ENCODE results near the gene FAM3D. TPM values are rescaled to one million over a fixed set of nuclear protein-coding genes. Genes with fewer than 3 reads are reported as not detected.

The FAM3D gene
- total RNA-seq (2022; extraction: Qiagen RNA extraction; ENCODE audit: low read depth) = not detected in 5 replicates

GRCh38 chr3:58666683-58667082 is at the start of gene FAM3D:
TSS of gene FAM3D (minus strand) at chr3:58666774. CDS start at chr3:58655563, 11,211 bp downstream.

Other genes starting within 250 kb of the FAM3D start
- 56.2 to 68.2 TPM (median 63.3 TPM) in 5 replicates for gene PDHB, start 232.9 kb downstream of the FAM3D start, total RNA-seq (2022; extraction: Qiagen RNA extraction; ENCODE audit: low read depth)
- gene KCTD6, start 174.7 kb downstream of the FAM3D start, total RNA-seq (2022; extraction: Qiagen RNA extraction; ENCODE audit: low read depth) = 4.9 to 11.5 TPM (median 9.0 TPM) in 5 replicates
- 6.4 to 11.1 TPM (median 9.6 TPM) in 5 replicates for gene ACOX2, start 129.6 kb downstream of the FAM3D start, total RNA-seq (2022; extraction: Qiagen RNA extraction; ENCODE audit: low read depth)
- not detected in 5 replicates for gene FAM107A, start 89.4 kb downstream of the FAM3D start, total RNA-seq (2022; extraction: Qiagen RNA extraction; ENCODE audit: low read depth)

Data from A549 treated with RU486 at 1 μM for 4 hours (cell line).